ENCODE results near the gene RPP40.
A peak's percentile ranks its signal among the peaks of the same experiment; 100 is the strongest.
"Not testable (repeated sequence)": the region's sequence is repeated elsewhere in the genome, so short reads cannot be mapped to it uniquely, and the experiment has no call there.

Gene RPP40, protein sequence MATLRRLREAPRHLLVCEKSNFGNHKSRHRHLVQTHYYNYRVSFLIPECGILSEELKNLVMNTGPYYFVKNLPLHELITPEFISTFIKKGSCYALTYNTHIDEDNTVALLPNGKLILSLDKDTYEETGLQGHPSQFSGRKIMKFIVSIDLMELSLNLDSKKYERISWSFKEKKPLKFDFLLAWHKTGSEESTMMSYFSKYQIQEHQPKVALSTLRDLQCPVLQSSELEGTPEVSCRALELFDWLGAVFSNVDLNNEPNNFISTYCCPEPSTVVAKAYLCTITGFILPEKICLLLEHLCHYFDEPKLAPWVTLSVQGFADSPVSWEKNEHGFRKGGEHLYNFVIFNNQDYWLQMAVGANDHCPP

DNA sequence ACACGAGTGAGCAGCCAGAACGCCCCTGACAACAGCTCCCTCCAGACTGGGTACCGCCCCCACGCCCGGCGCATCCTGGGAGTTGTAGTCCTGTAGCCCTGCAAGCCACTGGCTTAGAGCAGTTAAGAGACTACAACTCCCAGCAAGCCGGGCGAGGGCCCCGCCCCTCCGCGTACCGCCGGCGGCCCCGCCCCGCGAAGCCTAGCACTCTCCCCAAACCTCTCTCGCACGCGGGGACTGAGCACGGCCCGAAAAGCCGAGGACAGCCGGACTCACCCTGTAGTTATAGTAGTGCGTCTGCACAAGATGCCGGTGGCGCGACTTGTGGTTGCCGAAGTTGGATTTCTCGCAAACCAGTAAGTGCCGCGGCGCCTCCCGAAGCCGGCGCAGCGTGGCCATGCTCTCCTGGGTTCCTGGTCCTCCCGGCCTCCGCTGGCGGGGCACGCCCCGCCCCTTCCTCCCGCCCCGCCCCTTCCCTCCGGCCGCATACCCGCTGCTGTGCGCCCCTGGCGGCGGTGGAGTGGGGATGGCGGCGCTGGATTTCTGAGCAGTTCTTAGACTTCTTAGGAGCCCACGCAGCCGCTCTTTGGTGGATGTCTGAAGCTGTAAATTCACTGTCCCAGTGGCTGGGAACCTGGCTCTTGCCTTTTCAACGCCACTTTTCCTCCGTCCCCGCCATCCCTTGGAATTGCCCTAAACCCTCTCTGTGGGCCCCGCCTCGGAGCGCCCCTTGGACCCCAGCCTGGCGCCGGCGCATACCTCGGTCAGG lies at the start of gene RPP40:
Gene RPP40, minus strand, starts transcription at position 434 of the 769 bp plus-strand sequence. Its CDS starts 35 bp downstream, at position 399.
- peak; percentile 97 for DNase-seq (ENCODE audit: low spot score)

GRCh38 chr6:5053038-5053437 lies 49.2 kb upstream of the RPP40 start:
- no peak for DNase-seq (ENCODE audit: low spot score)

DNA sequence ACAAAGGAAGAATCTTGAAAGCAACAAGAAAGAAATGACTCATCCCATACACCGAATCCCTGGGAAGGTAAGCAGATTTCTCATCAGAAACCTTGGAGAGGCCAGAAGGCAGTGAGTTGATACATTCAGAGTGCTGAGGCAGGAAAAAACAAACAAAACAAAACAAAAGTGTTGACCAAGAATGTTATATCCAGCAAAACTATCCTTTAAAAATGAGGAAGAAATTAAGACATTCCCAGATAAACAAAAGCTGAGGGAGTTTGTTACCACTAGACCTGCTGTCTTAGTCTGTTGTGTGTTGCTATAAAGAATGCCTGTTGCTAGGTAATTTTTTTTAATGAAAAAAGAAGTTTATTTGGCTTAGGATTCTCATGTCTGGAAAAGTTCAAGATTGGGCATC lies 47.6 kb upstream of the RPP40 start:
- DNase-seq (ENCODE audit: low spot score), result no peak

GRCh38 chr6:5050009-5050408 lies 46.2 kb upstream of the RPP40 start:
- DNase-seq (ENCODE audit: low spot score), result peak; percentile 27

- DNase-seq (ENCODE audit: low spot score), result no peak
Measured at GRCh38 chr6:5046430-5046829, 42.6 kb upstream of the RPP40 start.

GRCh38 chr6:5045416-5045815 lies 41.6 kb upstream of the RPP40 start:
- no peak for DNase-seq (ENCODE audit: low spot score)

- DNase-seq (ENCODE audit: low spot score), result no peak
Measured at GRCh38 chr6:5044866-5045265, 41.0 kb upstream of the RPP40 start.

DNA sequence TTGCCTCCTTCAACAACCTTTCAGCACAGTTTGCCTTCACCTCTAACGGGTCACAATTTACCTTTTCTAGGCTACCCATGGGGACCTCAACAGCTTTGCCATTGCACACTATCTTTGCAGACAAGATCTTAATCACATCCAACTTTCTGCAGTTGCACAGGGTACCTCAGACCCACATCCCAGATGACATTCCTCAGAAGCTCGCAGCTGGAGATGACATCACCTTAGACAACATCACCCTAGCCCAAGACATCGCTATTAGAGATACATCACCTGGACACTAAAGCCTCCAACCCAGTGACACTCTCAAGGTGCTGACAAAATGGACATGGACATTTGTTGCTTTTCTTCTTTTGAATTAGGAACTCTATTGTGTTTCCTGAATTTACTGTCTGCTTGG lies 38.6 kb upstream of the RPP40 start:
- DNase-seq (ENCODE audit: low spot score), result no peak

- DNase-seq (ENCODE audit: low spot score), result no peak
Measured at GRCh38 chr6:5041955-5042354, 38.1 kb upstream of the RPP40 start.

DNA sequence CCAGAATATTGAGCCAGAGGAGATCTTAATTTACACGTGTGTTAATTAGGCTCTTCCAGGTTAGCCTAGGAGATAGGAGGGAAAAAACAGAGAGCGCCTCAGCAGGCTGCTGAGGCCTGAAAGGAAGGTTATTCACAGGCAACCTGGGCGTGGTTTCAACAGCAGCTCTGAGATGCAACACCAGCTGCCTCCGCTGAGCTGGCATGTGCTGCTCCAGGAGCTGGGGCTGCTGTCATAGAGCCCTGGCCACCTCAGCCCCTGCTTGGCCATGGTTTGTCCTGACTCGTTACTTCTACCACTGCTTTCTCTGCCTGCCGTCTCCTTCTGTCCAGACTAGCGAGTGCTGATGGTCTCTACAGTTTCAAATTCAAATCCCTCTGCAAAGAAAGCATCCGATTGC lies 32.4 kb upstream of the RPP40 start:
- no peak for DNase-seq (ENCODE audit: low spot score)

GRCh38 chr6:5034736-5035135 lies 30.9 kb upstream of the RPP40 start:
- no peak for DNase-seq (ENCODE audit: low spot score)

- no peak for DNase-seq (ENCODE audit: low spot score)
Measured at GRCh38 chr6:5034328-5034727, 30.5 kb upstream of the RPP40 start.

- DNase-seq (ENCODE audit: low spot score), result not testable (repeated sequence)
Measured at GRCh38 chr6:5033214-5033904, 29.5 kb upstream of the RPP40 start.

GRCh38 chr6:5032706-5033105 lies 28.9 kb upstream of the RPP40 start:
- DNase-seq (ENCODE audit: low spot score), result not testable (repeated sequence)

DNA sequence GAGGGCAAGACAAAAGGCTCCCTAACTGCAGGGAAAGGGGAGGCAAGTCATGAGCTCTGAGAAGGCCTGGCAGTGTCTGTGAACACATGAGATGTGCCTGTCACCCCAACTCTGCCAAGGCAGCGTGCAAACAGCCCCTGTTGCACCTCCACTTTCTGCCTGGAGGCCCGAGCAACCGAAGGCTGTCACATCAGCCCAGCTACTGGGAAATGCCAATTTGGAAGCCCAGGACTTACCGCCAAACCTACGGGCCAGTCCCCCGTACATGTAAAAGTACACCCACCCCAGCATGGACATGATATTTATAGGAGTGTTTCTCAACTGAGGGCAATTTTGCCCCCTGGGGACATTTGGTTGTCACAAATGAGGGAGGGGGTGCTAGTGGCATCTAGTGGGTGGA lies 27.3 kb upstream of the RPP40 start:
- DNase-seq (ENCODE audit: low spot score), result no peak

- DNase-seq (ENCODE audit: low spot score), result peak; percentile 94
Measured at GRCh38 chr6:5030596-5031136, 26.8 kb upstream of the RPP40 start.

- no peak for DNase-seq (ENCODE audit: low spot score)
Measured at GRCh38 chr6:5029609-5030008, 25.8 kb upstream of the RPP40 start.

- no peak for DNase-seq (ENCODE audit: low spot score)
Measured at GRCh38 chr6:5028921-5029320, 25.1 kb upstream of the RPP40 start.

GRCh38 chr6:5028301-5028700 lies 24.5 kb upstream of the RPP40 start:
- DNase-seq (ENCODE audit: low spot score), result no peak

DNA sequence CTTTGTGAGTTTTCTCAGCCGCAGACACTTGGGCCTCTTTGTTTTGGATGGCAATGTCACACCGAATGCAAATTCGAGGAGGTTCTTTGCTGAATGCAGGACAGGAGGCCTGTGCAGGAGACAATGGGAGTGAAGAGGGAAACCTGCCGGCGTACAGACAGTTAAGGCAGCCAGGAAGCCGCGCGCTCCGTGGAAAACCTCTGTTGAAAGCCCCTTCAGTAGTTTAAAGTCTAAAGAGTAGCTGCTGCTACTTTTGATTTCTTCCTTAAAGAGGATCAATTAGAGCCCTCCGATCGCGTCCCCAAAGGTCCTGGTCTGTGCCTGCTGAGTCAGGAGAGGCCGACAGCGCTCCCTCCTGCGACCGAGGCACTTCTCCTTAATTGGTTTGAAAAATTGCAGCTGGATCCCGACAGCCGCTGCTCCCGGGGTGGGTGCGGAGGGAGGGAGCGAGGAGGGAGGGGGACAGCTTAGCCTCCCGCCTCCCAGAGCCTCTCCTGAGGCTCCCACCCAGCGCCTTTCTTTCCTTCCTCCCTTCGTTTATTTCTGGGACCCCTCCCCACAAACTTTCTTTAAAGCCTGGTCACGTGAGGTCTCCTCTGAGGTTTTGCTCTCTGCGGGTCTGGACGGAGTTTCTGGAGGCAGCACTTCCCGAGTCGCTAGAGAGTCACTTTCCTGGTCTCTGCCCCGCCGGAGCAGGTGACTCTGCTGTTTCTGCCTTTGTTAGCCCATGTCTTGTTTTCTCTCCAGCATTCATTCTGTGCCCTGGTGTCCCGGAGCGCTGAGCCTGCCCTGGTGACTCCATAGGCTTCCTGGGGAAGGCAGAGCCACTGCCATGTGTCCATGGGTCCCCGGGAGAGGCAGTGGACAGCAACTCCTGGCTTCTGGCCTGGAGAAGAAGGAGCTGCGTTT lies 22.3 kb upstream of the RPP40 start:
- no peak for DNase-seq (ENCODE audit: low spot score)

DNA sequence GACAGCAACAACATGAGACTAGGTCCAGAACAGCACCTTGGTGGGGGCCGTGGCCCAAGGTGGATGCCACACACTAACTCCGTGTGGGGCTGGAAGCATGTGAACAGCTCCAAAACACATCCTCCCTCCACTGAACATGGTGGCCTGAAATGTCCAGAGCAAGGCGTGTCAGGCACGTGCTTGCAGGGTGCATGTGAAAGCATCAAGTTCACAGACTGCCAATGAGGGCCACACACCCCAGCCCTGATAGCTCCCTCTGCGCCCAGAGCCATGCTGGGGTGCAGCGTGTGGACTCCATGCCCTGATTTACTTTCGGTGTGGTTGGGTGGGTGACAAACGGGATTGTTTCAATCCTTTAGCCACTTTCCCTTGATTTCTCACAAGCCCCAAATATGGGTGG lies 20.1 kb upstream of the RPP40 start:
- no peak for DNase-seq (ENCODE audit: low spot score)

DNA sequence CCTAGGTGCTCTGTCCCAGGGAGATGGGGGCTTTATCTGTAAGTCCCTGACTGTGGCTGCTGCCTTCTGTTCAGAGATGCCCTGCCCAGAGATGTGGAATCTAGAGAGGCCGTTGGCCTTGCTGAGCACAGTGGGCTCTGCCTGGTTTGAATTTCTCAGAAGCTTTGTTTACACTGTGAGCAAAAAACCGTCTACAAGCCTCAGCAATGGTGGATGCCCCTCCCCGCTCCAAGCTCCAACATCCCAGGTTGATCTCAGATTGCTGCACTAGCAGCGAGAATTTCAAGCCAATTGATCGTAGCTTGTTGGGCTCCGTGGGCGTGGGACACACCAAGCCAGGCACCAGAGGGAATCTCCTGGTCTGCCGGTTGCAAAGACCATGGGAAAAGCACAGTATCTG lies 16.3 kb upstream of the RPP40 start:
- DNase-seq (ENCODE audit: low spot score), result no peak
